Upper lobe of left lung (tissue), 4 donors: ENCODE measurements around the gene NAPSA.
A peak's percentile ranks its signal among the peaks of the same experiment; 100 is the strongest.

Source experiments
- POLR2A ChIP-seq, 4 donors: fragments of 450-650 bp; IDR thresholded peaks; one replicate each; pipeline ENCODE4 v1.5.1; 2016 to 2017; ENCODE audit warnings: antibody characterized with exemption in 4 of 4, mild to moderate bottlenecking in 2 of 4
- POLR2AphosphoS5 ChIP-seq, 2 donors: sonication (generic); formaldehyde crosslinking; IDR thresholded peaks; one replicate each; pipeline ENCODE4 v1.5.1; 2017; ENCODE audit warnings: antibody characterized with exemption in 2 of 2

GRCh38 chr19:50333235-50333736 lies 32.2 kb downstream of the NAPSA start:
- TF ChIP-seq POLR2A (IDR thresholded peaks at IDR 0.05) (no peak), POLR2AphosphoS5 (IDR thresholded peaks at IDR 0.05) (peak; percentile 29 to 34)
